GM19463 (cell line): ENCODE measurements around the gene SLTM.
A peak's percentile ranks its signal among the peaks of the same experiment; 100 is the strongest.
"Not testable (repeated sequence)": the region's sequence is repeated elsewhere in the genome, so short reads cannot be mapped to it uniquely, and the experiment has no call there.

Experiments
- ATAC-seq: cut with Tn5 transposase; IDR thresholded peaks from one replicate; pipeline ENCODE4 v1.9.1; 2021; ENCODE audit warnings: mild to moderate bottlenecking, moderate library complexity; ENCODE audit not compliant: unreplicated experiment

SLTM gene

DNA sequence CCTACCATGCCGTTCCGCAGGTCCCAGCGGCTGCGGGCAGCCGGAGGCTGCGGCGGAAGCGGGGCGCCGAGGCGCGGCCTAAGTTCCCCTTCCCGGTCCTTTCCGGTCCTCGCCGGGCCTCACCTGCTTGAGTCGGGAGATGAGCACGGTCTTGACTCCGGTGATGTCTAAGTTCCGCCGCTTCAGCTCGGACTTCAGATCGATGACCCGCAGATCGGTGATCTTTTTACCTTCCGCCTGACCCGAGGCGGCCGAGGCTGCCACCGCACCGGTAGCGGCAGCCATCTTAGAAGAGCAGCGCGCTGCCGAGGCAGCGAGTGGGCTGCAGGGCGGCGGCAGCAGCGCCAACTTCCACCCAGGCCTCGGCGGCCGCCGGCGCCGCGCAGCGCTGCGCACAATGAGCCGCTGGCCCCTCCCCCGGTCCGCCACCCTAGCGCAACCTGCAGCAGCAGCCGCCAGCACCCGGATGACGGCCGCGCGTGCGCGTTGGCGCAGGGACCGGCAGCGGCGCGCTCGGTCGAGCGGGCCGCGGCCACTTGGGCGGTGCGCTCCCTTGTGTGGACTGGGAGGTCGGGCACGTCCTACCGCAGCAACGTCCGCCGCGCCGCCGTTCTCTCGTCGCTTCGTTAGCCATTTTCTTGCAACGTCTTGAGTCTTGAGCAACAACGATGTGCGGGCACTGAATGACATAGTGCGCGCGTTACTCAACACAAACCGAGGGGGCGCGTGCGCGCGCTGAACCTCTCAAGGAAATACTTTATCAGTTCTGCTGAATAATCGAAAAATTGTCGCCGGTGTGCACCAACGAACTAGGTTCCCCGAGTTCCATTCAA is at the start of gene SLTM:
Gene SLTM, minus strand, starts transcription at position 399 of the 833 bp plus-strand sequence. Its CDS starts 114 bp downstream, at position 285.
- peak; percentile 89 for ATAC-seq

GRCh38 chr15:58983261-58983660 is 49.8 kb upstream of the SLTM start:
- no peak for ATAC-seq

- ATAC-seq: no peak
Observed at GRCh38 chr15:58981808-58982475, 48.5 kb upstream of the SLTM start.

- ATAC-seq: no peak
Observed at GRCh38 chr15:58980351-58980939, 47.0 kb upstream of the SLTM start.

- ATAC-seq: no peak
Observed at GRCh38 chr15:58977887-58978286, 44.4 kb upstream of the SLTM start.

DNA sequence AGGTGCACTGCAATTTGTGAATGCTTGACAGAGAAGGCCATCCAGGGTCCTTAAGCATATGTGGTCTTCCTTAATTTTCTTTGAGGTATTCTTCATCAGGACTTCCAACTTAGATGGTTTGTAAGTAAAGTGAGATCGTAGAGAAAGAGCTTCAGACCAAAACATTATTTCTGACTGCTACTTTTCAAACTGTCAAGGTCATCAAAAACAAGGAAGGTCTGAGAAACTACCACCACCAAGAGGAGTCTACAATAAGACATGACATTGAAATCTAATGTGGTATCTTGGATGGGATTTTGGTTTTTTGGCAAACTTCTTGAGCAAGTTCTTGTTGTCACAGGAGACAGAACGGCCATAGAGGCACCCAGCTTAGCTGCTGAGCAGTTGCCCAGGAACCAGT is 34.0 kb upstream of the SLTM start:
- ATAC-seq: no peak

DNA sequence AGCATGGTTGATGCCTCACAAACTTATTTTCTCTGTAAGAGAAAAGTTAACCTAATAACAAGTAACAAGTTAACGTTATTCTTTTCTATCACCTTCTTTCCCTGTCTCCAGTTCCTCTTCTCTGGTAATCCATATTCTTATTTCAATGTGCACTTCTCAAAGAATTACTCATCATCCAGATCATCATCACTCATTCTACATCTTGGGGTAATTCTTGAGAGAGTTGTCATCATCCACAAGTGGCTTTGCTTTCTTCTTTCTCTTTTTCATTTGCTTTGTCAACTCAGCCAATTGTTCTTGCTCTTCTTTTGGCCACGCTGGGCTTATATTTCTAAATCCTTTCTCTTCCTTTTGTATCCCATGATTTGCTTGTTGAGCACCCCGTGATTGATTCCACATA is 33.2 kb upstream of the SLTM start:
- no peak for ATAC-seq

- no peak for ATAC-seq
Observed at GRCh38 chr15:58962662-58963565, 29.4 kb upstream of the SLTM start.

DNA sequence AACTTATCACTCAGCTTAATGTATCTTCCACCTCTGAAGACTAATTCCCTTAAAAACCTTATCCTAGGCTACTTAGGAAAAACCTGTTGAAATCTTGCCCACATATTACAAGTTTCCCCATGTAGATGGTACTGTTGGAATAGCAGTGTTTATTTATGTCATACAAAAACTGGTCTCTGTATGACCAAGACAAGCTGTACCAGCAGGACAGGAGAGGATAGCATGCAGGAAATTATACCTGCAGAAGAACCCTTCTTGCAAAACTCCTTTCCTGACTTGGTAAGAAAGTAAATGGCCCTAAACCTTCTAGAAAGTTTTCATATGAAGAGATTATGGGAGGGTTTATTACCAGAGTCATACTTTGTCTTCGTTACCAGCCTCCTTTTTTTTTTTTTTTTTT is 28.7 kb upstream of the SLTM start:
- no peak for ATAC-seq

DNA sequence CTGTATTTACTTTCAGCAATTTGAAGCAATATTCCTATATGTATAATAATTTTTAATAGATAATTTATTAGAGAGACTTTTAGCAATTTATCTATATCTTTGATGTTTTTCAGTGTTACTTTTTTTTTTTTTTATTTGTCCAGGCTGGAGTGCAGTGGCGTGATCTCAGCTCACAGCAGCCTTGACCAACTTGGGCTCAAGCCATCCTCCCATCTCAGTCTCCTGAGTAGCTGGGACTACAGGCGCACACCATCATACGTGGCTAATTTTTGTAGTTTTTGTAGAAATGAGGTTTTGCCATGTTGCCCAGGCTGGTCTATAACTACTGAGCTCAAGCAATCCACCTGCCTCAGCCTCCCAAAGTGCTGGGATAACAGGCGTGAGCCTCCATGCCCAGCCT is 25.3 kb upstream of the SLTM start:
- no peak for ATAC-seq

DNA sequence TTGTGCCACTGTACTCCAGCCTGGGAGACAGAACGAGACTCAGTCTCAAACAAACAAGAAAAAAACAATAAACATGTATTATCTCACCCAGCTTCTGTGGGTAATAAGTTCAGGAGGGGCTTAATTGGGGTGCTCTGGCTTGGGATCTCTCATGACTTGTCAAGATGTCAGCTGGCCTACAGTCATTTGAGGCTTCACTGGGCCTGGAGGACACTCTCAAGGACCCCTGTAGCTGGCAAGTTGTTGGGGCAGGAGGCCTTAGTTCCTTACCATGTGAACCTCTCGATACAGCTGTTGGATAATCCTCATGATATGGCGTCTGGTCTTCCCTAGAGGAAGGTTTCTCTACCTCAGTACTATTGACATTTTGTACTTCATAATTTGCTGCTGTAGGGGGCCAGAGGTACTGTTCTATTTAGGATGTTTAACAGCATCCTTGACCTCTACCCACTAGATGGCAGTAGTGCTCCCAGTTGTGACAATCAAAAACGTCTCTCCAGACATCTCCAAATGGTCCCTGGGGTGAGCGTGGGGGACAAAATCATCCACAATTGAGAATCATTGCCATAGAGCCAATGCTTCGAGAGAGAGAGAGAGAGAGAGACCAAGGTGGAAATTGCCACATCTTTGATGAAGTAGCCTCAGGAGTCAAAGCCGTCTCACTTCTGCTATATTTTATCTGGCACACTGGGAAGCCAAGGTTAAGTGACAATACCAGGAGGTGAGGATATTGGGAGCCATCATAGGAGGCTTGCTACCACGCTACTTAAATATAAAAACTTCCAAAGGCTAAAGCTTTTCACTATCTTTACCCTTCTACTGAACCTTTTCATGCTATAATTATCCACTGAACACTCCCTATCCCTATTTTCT is 23.9 kb upstream of the SLTM start:
- peak; percentile 65 for ATAC-seq

DNA sequence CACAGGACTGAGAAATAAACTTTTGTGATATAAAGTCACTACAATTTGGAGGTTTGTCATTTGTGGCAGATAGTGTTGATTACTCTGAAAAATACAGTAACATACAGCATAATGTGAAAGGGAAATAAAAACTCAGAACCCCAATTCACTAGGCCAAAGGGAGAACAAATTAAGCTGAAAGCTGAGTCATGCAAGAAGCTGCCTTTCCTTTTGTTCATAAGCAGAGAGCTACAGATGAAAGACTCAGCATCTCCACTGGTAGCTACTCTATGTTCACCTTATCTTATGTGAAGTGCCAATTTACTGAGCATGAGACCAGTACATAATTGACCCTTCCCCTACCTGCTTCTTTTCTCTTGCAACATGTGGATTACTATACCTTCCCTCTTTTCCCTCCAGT is 19.3 kb upstream of the SLTM start:
- no peak for ATAC-seq

- no peak for ATAC-seq
Observed at GRCh38 chr15:58951388-58952007, 18.0 kb upstream of the SLTM start.

DNA sequence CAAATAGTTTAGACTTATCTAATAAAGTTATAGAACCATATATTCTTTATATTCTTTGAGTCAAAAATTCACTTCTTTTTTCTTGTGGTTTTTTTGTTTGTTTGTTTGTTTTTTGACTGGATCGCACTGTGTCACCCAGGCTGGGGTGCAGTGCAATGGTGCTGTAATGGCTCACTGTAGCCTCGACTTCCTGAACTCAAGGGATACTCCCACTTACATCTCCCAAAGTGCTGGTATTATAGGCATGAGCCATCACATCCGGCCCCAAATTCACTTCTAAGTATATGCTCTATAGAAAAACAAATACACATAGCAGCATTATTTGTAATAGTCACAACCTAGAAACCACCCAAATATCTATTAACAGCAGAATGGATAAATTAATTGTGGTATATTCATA is 13.7 kb upstream of the SLTM start:
- no peak for ATAC-seq

DNA sequence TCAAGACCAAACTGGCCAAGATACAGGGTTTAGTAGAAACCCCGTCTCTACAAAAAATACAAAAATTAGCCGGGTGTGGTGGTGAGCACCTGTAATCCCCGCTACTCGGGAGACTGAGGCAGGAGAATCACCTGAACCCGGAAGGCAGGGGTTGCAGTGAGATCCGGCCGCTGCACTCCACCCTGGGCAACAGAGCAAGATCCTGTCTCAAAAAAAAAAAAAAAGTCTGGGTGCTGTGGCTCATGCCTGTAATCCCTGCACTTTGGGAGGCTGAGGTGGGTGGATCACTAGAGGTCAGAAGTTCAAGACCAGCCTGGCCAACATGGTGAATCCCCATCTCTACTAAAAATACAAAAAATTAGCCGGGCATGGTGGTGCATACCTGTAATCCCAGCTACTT is 1.5 kb upstream of the SLTM start:
- not testable (repeated sequence) for ATAC-seq

DNA sequence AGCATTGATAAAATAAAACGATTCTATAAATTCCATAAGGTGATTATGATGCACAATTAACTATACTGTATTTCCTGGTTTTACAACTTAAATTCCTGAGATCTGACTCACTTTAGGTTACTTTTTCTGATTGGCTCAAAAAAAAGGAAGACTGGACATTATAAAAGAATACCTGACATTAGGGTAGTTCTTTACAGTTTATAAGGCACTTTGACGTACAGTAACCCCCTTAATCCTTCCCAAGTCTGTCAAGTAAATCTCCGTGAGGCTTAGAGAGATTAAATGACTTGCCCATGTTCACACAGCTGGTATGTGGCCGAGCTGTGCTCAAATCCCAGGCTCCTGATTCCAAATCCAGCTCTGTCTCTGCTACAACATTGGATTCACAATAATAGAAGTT is 1.0 kb upstream of the SLTM start:
- ATAC-seq: no peak

- ATAC-seq: no peak
Observed at GRCh38 chr15:58934114-58934447, 602 bp upstream of the SLTM start.

DNA sequence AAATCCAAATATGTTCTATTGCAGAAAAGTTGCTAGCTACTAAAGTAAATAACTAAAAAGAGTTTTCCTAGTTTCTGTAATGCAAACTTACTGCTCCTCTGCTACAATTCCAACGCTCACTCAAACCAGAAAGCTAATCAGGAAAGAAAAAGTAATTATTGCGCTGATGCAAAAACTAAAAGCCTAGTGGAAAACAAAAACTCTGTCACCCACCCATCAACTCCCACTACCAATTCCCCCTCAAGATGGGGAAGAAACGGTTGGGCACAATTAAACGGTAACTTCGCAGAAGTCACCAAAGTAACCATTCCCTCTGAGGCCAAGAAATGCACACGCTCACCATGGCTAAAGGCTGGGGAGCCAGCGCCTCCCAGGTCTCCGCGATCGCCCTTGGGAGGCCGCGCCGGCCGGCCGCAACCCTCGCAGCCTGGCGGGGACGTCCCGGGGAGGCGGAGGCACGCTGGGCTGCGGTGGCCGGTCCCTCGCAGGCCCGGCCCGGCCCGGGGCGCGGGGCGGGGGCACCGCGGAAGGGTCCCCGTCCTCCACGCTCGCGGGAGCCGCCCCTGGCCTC is 684 bp downstream of the SLTM start:
- ATAC-seq: peak; percentile 31

- ATAC-seq: no peak
Observed at GRCh38 chr15:58931987-58932588, 1.4 kb downstream of the SLTM start.
